Activated CD4-positive, alpha-beta T cell treated with anti-CD3 and anti-CD28 coated beads for 4 hours (primary cell): ENCODE results near the gene CFAP221.

Experiments used
- DNase-seq, 2 donors: peaks; one replicate each; pipeline ENCODE4 v3.0.0-alpha.2; 2020

Gene CFAP221

DNA sequence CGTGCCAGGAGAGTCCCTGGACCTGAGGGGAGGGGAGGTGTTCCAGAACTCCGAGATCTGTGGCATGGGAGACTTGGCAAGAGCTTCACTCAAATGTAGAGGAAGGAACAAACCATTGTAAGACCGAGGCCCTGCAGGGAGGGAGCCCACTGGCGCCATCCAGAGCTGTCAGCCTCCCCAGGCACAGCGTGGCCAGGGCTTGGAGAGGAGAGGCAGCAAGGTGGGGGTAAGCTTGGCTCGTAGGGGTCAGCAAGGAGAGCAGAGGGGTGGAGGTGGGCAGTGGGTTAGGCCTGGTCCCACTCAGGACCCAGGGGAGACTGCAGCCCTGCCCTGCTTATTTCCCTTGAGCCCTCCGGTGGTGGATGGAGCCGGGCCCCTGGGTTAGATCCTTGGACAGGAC is 138.3 kb downstream of the CFAP221 start:
- DNase-seq: no peak

DNA sequence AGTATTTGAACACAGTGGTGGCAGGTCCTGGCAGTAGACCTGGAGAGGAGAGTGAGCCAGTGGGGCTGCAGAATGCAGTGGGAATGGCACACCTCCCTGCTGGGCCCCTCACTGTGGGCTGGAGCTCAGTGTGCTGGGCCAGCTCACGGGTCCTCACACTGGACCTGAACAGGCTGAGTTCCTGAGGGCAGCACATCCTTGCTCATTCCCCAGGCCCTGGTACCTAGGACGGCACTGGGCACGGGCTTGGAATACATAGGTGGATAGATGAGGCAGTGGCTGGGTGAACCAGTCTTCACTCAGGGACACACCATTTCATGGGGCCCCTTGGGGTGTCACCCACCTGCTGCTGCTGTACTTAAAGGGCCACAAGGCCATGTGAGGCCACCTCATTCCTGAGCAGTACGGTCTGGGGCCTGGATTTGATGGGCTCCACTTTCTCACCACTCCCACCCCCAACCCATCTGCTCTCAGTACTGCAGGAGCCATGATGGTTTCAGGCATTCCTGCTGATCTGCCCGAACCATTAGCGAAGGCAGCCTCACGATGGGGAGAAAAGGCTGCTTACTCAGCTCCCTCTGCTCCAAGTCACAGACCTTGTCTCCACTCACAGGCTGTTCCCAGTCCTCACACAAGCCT is 138.9 kb downstream of the CFAP221 start:
- no peak for DNase-seq

DNA sequence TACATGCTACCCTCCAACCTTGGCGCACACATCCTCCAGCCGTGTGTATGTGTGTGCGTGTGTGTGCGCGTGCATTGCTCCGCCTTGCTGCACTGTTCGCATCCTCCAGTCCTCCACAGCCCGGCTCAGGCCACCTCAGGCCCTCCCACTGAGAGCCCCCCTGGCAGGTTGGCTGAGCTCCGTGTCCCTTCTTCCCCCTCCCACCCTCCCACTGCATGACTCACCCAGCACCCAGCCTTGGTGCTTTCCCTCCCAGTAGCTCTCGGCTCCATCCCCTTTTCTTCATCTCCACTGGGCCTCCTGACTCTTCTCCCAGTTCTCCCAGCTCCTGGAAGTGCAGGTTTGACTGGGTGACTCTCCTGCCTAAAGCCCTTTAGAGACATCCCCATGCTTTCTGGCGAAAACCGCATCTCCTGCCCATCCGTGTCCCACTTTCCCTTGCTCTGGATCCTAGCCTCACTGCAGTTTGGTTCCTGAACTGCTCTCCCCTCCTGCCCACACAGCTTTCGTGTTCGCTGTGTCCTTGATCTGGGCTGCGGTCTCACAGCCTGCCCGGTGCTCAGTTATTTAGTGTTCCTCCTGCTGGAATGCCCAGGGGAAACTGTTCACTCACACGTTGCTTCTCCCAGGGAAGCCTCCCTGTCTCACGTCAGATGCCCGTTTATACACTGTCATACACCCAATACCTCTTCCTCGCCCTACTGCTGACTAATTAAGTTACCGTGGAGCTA is 139.6 kb downstream of the CFAP221 start:
- DNase-seq: no peak

DNA sequence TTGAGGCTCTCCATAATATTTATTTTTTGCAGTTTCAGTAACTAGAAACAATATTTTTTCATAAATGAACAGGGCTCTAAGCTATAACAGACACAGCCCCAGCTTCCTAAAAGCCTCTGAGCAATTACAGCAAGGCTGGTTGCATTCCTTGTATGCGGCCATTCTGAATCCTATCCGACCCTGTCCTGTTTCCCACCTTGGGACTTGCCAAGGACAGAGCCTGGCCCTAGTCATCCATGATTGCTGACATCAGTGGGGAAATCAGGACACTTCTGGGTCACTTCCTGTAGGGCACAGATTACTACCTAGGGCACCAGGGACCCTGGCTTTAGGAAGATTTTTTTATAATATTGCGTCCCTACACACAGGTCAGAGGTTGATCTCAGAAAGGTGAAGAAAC is 140.3 kb downstream of the CFAP221 start:
- no peak for DNase-seq

DNA sequence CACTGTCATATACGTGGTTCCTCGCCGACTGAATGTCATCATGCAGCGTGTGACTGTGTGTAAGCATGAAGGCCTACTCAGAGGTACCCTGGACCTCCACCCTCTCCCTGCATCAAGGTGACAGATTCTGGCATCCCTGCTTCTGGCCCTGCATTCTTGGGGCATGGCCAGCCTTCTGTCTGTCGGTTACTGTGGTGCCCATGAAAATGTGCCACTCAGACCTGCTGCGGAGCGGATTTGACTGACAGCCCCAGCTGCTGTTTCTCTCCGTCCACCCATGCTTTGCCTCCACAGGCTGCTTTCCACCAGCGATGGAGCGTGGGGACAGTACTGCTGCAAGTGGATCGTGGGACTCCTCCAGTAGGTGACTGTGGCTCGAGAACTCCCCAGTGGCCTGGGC is 144.4 kb downstream of the CFAP221 start:
- no peak for DNase-seq

DNA sequence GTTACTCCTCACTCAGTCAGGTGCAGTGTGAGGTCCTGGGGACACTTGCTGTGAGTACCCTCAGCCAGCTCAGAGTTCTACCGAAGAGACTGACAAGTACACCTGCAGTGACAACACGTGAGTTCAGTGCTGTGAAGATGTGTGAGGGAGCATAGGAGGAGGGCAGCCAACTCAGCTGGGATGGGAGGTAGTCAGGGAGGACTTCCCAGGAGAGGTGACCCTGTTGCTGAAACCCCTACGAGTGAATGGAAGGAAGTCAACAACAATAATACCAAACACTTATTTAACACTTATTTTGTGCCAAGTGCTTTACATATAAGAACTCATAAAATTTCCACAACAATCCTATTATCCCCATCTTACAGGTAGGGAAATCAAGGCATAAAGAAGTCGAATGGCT is 145.0 kb downstream of the CFAP221 start:
- no peak for DNase-seq

DNA sequence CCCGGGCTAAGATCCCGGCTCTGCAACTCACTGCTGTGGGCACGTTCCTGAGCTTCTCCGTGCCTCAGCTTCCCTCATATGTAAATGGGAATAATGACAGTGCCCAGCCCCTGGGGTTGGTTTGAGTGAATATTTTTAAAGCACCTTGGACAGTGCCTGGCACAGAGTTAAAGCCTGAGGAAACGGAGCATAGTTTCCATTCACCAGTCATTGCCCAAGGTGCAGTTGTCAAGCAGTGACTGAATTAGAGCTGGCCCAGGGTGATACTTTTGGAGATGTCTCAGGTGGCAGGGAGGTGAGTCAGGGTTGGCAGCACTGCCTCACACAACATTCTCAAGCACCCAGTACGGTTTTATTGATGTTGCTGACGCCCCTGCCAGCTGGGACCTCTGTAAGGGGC is 146.9 kb downstream of the CFAP221 start:
- DNase-seq: no peak

DNA sequence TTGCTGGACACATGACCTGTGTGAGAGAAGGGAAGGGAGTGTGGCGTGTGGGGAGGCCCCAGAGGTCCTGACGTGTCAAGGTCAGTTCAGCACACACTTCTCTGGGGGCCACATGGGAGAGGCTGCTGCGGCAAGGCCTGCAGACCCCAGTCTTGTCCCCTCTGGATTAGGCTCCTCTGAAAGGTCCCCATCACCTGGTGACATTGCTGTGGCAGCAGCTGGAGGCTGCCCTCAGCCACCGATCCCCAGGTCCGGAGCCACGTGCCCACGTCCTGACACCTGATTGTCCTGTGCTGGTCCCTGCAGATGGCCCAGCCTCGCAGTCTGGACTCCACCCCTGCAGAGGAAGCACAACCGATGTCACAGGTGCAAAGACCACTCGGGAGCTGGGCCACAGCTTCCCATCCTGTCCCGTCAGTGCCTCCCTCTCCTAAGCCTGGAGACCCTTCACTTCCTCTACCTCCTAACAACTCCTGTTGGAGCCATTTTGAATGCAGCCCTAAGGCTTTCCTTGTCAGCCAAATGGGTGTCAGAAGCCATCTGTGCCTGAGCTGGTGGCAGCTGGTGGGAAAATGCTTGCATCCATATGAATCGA is 147.5 kb downstream of the CFAP221 start:
- DNase-seq: no peak

DNA sequence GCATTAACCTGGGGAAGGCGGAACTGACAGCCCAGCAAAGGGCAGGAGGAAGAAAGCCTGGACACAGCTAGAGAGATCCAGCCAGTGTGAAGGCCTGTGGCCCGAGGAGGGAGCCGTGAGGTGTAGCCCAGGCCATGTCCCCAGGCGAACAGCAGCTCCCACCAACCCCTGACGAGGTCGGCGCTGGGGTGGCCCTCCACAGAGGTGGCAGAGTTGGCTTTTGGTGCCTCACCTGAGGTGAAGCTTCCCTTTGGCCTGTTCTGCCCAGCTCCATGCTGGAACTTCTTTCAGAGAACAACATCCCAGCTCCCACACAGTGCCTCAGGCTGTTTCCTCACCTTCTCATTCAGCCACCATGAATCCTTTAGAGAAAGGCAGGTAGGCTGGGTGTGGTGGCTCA is 148.1 kb downstream of the CFAP221 start:
- no peak for DNase-seq

DNA sequence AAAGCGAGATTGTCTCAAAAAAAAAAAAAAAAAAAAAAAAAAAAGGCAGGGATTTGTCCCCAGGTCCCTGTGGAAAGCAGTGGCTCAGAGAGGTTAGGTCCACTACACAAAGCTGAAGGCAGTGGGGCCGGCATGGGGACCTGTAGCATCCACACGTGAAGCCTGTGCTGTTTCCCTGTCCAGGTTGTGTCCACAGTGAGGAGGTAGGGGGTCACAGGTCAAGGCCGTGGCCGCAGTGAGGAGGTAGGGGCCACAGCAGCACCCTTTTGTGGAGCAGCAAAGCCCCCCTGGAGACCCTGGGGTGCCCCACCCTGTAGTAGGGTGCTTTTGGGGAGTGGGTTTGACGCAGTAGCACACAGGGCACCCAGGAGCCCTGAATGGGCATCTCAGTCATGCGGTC is 148.7 kb downstream of the CFAP221 start:
- DNase-seq: no peak

DNA sequence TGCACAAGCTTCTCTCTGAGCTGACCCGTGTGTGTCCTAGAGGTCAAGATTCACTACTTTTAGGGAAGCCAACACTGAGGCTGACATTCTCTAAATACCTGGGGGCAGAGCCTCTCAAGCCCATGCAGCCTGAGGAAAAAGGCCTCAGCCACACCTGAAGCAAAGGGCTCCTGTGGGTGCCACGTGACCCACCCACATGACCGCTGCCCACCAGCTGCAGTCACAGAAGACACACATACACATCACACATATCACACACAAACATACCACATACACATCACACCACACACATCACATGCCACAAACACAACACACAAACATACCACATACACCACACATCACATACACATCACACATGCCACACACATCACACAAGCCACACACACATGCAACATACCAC is 149.3 kb downstream of the CFAP221 start:
- DNase-seq: no peak

DNA sequence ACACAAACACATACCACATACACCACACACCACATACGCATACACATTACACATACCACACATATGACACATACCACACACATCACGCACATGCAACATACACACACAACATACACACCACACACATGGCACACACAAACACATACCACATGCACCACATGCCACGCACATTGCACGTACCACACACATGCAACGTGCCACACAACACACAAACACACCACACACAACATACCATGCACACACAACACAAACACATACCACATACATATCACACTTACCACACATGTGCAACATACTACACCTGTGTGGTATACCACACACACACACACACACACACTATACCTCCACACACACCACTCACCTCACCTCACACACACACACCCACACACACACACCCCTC is 149.7 kb downstream of the CFAP221 start:
- no peak for DNase-seq

DNA sequence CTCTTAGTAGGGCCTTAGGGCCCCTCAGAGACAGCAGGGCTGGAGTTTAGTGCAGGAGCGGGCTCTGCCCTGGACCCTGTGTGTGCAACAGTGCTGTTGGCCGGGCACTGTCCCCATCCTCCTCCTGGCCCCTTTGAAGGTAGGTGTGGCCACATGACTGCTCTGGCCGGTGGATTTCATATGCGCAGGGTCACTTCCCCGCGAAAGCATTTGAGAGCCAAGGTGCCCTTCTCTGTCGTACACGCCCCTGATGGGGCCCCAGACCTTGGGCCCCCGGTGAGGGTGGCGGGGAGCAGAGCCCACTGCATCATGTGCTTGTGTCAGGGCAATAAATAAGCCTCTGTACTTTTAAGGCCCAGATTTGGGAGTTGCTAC is 150.2 kb downstream of the CFAP221 start:
- DNase-seq: no peak

DNA sequence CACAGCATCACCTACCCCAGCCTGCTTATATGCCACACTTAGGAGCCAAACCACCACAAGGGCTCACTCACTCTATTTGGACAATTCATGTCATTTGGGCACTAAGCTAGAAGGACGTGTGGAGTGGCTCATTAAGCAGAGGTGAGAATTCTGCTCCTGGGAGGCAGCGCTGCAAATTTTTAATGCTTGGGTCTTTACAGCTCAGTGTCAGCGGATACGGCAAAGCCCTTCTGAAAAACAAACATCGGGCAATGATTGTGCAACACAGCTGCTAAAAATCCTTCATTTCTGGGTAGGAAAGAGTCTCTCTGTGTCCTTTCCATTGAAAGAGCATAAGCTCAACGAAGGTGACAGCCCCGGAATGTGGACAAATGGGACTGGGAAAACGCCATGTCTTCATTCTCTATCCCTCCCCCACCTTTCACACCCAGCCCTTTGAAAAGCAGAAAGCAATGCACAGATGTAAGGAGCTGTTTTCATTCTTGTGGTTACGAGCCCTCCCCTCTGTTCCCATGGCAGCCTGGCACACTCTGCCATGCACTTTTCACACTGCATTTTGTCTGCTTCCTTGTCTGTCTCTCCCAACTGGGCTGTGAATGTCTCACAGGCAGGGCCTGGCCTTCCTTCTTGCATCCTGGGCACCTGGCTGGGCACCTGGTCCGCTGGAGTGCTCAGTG is 150.7 kb downstream of the CFAP221 start:
- DNase-seq: no peak

DNA sequence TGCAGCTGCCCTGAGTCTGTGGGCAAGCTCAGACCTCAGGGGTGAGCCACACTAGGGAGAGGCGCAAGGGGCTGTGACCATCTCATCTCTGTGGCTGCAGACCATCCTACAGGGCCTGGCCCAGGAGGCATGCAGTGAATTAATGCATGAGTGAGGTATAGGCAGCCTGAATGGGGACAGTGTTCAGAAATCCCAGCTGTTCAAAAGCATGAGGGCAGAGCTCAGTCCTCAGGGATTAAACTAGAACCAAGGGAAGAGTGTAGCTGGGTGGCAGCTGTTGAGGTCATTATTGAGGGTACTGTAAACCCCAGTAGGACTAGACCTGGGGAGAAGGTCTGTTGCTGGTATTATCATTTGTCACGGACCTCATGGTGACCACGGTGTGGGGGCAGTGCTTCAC is 151.8 kb downstream of the CFAP221 start:
- no peak for DNase-seq

DNA sequence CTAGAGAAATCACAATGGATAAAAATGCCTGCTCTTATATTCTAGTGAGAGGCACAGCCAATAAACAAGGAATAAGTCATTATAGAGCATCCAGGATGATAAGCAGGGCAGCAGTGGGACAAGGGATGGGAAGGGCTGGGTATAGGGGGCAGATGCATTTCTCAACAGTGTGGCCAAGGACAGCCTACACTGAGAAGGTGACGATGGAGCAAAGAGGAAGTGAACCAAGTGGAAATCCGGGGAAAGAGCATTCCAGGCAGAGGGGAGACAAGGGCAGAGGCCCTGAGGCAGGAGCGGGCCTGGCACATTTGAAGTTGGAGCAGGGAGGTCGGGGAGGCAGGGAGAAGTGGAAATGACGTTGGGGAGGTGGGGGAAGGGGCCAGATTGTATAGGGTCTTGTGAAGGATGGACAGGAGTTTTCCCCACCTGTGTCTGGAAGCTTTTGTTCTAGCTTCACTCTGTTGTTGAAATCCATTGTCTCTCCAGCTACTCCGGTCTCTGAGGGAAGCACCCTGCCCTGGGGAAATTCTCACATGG is 152.3 kb downstream of the CFAP221 start:
- DNase-seq: no peak

DNA sequence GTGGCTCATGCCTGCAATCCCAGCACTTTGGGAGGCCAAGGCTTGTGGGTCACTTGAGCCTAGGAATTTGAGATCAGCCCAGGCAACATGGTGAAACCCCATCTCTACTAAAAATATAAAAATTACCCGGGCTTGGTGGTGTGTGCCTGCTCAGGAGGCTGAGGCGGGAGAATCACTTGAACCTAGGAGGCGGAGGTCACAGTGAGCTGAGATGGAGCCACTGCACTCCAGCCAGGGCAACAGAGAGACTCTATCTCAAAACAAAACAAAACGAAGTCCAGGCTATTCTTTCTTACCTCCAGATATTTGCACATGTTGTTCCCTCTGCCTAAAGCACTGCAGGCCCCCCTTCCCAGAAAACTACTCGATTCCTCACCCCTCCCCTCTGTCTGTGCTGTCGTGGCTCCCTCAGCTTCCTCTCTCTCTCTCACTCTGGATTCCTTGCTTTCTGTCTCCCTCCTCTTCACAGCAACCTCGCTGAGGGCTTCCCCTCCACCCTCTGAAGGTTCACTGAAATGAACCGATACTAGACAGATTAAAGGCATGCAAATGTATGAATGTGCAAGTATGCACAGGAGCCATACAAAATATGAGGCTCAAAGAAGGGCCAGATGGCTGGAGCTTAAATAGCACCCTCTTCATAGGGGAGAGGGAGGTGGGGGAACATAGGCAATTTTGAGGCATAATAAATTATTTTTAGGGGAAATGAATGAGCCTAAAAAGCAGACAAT is 153.2 kb downstream of the CFAP221 start:
- no peak for DNase-seq

DNA sequence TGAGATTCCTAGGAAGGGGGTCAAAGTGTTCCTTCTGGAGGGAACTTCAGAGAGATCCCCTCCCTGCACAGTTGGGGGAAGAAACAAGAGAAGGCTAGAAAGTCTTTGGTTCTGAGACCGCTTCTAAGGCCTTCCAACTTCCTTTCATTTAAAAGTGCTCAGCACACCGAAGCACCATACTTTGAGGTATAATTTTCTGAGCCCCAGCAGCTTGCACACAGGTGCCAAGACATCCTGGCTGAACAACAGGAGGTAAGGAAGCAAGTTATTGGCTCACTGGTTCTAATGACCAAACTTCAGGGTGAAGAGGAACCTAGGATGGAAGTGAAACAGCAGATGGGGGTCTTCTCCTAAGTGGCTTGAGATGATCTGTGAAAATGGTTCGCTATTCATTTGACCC is 154.0 kb downstream of the CFAP221 start:
- no peak for DNase-seq

DNA sequence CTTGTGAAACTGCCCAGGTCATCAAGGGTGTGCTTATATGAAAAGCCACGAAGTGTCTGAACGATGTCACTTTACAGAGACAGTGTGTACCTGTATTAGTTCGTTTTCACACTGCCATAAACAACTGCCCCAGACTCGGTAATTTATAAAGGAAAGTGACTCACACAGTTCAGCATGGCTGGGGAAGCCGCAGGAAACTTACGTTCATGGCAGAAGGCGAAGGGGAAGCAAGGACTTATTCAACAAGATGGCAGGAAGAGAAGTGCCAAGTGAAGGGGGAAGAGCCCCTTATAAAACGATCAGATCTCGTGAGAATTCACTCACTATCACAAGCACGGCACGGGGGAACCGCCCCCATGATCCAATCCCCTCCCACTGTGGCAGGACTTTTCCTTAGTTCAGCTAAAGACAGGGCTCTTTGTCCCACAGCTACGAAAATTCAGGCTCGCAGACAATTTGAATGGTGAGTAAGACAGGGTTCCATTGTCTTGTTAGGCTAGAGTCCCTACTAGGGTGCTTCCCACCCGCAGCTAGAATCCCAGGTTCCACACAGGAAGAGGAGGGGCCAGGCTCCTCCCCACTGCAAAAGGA is 154.9 kb downstream of the CFAP221 start:
- no peak for DNase-seq

DNA sequence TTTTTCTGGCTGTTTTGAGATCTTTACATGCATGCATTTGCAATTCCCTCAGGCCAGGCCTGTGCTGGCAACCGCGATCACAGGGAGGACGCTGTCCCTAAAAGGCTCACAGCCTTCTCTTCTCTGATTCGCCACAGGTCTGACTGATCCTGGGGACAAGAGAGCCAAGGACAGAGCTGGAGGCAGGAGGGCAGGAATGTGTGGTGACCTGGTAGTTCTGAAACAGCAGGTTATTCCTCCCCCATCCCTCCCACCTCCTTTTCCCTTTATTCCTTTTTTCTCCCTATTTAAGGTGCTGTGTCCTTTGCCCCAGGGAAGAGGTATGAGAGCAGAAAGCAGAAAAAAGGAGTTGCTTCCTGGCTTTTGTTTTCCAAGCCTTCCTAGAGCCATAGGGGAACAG is 156.6 kb downstream of the CFAP221 start:
- DNase-seq: no peak

DNA sequence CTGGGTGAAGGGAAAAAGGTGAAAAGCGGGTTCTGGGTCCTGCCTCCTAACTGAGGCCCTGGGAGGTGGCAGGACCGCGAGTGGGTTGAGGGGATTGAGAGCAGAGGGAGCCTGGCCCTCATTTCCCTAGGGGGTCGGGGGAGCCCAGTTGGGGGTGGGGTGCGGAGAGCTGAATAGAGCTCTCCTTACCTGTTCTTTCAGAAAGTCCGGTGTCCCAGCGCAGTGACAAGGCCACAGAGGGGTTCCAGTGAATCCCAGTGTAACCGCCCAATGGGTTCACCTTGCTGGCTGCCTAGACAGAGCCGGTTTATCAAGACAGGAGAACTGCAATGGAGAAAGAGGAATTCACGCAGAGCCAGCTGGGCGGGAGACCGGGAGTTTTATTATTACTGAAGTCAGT is 157.1 kb downstream of the CFAP221 start:
- no peak for DNase-seq

DNA sequence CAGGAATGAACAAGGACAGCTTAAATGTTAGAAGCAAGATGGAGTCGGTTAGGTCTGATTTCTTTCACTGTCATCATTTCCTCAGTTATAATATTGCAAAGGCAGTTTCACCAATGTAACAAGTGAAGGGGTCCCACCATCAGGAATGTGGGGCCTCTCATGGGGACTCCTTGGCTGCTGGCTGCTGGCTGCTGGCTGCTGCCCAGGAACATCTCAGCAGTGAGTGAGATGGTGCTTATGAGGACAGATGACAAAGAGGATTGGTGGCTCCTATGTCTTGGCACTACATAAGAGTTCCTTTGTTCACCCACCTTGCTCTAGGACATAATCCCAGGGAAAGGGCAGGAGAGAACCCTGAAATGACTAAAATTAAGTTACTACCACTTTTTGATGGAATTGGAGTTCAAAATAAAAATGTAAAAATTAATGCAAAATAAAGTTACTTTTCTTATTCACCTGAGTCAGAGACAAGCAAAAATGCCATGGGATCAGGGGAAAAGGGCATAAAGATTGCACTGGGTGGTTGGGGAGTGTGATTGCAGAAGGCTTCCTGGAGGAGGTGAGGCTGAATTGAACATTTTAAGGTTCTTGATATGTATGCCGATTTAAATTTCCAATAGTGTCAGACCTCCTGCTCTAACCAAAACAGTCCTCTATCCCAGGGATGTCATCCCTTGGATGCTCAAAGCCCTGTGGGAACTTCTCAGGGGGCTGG is 158.1 kb downstream of the CFAP221 start:
- DNase-seq: no peak
